ENCODE data around the gene WNT5A. TPM values are rescaled to one million over a fixed set of nuclear protein-coding genes. Genes with fewer than 3 reads are reported as not detected.

The WNT5A gene
- total RNA-seq, 2 experiments from 2014 or later, result 0.06 TPM; not detected in 1

DNA sequence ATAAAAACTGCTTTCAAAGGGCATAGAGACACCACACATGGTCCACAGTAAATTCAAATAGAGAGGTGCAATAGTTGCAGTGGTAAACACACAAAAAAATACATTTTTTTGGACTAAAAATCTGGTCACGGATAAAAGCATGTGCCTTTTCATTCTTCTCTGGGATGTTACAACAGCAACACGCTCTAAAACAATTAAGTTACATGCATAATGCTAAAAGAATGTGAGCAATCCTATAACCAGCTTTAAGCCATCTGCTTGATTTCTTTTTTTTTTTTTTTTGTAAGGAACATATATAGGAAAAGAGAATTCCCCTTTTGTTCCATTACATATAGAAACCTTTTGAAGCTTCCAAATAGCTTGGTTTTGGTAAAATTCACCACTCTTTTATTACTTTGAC is 20.0 kb downstream of the WNT5A start:
- TF ChIP-seq, protein P1, sequence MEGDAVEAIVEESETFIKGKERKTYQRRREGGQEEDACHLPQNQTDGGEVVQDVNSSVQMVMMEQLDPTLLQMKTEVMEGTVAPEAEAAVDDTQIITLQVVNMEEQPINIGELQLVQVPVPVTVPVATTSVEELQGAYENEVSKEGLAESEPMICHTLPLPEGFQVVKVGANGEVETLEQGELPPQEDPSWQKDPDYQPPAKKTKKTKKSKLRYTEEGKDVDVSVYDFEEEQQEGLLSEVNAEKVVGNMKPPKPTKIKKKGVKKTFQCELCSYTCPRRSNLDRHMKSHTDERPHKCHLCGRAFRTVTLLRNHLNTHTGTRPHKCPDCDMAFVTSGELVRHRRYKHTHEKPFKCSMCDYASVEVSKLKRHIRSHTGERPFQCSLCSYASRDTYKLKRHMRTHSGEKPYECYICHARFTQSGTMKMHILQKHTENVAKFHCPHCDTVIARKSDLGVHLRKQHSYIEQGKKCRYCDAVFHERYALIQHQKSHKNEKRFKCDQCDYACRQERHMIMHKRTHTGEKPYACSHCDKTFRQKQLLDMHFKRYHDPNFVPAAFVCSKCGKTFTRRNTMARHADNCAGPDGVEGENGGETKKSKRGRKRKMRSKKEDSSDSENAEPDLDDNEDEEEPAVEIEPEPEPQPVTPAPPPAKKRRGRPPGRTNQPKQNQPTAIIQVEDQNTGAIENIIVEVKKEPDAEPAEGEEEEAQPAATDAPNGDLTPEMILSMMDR (IDR thresholded peaks at IDR 0.05), result no peak
- ATAC-seq (ENCODE audit: poor library complexity) (no peak), DNase-seq (no peak)
- Histone ChIP-seq H3K4me3 (ENCODE audit: low read length) (no peak overlapping the region), H3K36me3 (ENCODE audit: insufficient read depth, low read length) (no peaks in the 10 kb centered on the region), H3K9me3 (ENCODE audit: control insufficient read depth in 1 of 2, insufficient read depth in 1 of 2, low read length in 2 of 2) (peaks cover 0 to 10% of the 10 kb centered on the region in 2 experiments), H3K27me3 (ENCODE audit: control insufficient read depth in 1 of 2, insufficient read depth in 2 of 2, low read length in 2 of 2) (peaks cover 0 to 3% of the 10 kb centered on the region in 2 experiments), H3K27ac (ENCODE audit: low read depth in 1 of 2, low read length in 2 of 2) (no peak overlapping the region), H3K4me1 (ENCODE audit: insufficient read depth, low read length) (no peaks in the 10 kb centered on the region)
- H3K27ac Mint-ChIP-seq, result no peak overlapping the region
- CTCF ChIA-PET, result no interaction called here
- H3K27me3 Mint-ChIP-seq, result peaks cover 11% of the 10 kb centered on the region
- intact Hi-C loops (cut with DNase I, micrococcal nuclease), result no loop called here
- no peaks in the 10 kb centered on the region for H3K9me3 Mint-ChIP-seq
- H3K36me3 Mint-ChIP-seq (ENCODE audit: low read depth), result no peaks in the 10 kb centered on the region
- H3K4me3 Mint-ChIP-seq, result no peak overlapping the region
- no peaks in the 10 kb centered on the region for H3K4me1 Mint-ChIP-seq (ENCODE audit: low read depth)
- POLR2A ChIA-PET, result no interaction called here

DNA sequence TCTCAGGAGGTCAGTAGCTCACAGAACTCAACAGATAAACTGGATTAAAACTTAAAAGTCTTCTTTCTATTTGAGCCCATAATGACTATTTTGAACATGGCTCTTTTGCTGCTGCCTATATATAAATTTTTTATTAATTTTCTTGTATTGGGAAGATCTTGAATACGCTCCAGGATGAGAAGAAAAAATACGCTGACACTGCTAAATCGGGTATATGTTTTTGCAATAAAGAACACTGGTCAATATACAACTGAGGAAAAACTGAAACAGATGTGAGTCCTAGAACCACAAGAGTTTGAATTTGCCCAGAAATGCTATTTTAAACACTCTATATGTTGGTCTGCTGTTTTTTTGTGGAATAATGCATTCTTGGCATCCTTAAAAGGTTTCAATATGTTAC is 20.6 kb downstream of the WNT5A start:
- no peak for ATAC-seq (ENCODE audit: poor library complexity)
- POLR2A ChIA-PET, result no interaction called here
- no peak overlapping the region for H3K27ac ChIP-seq (ENCODE audit: low read depth in 1 of 2, low read length in 2 of 2)
- H3K36me3 Mint-ChIP-seq (ENCODE audit: low read depth), result no peaks in the 10 kb centered on the region
- H3K36me3 ChIP-seq (ENCODE audit: insufficient read depth, low read length), result no peaks in the 10 kb centered on the region
- peaks cover 8% of the 10 kb centered on the region for H3K27me3 Mint-ChIP-seq
- H3K4me3 ChIP-seq (ENCODE audit: low read length), result no peak overlapping the region
- H3K9me3 ChIP-seq (ENCODE audit: control insufficient read depth in 1 of 2, insufficient read depth in 1 of 2, low read length in 2 of 2), result peaks cover 0 to 7% of the 10 kb centered on the region in 2 experiments
- intact Hi-C loops (cut with DNase I, micrococcal nuclease), result no loop called here
- no peak overlapping the region for H3K4me3 Mint-ChIP-seq
- TF ChIP-seq, protein P1 (IDR thresholded peaks at IDR 0.05), result no peak
- H3K9me3 Mint-ChIP-seq, result no peaks in the 10 kb centered on the region
- no peak for DNase-seq
- H3K27ac Mint-ChIP-seq, result no peak overlapping the region
- CTCF ChIA-PET, result no interaction called here
- no peaks in the 10 kb centered on the region for H3K4me1 Mint-ChIP-seq (ENCODE audit: low read depth)
- H3K27me3 ChIP-seq (ENCODE audit: control insufficient read depth in 1 of 2, insufficient read depth in 2 of 2, low read length in 2 of 2), result no peaks in the 10 kb centered on the region
- no peaks in the 10 kb centered on the region for H3K4me1 ChIP-seq (ENCODE audit: insufficient read depth, low read length)

DNA sequence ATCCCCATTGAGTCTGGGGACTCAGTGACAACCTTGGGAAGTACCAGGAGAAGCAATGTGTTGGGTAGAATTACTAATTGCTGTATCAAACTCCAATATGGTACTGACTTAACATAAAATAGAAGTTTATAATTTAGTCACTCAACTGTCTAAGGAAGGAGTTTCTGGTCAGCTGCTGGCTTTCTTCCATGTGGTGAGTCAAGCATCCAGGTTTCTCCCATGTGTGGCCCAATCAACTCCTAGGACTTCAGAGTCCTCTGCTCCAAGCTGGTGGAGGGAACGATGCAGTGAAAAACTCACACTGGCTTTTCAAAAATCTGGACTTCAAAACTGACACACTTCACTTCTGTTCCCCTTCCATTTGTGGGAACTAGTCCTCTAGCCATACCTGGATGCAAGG is 25.2 kb downstream of the WNT5A start:
- H3K27ac ChIP-seq (ENCODE audit: low read depth in 1 of 2, low read length in 2 of 2), result no peak overlapping the region
- no peaks in the 10 kb centered on the region for H3K4me1 Mint-ChIP-seq (ENCODE audit: low read depth)
- ChIA-PET CTCF (no interaction called here), POLR2A (no interaction called here)
- DNase-seq (no peak), ATAC-seq (ENCODE audit: poor library complexity) (no peak)
- H3K9me3 ChIP-seq (ENCODE audit: control insufficient read depth in 1 of 2, insufficient read depth in 1 of 2, low read length in 2 of 2), result no peaks in the 10 kb centered on the region
- no peak overlapping the region for H3K4me3 ChIP-seq (ENCODE audit: low read length)
- no peaks in the 10 kb centered on the region for H3K36me3 ChIP-seq (ENCODE audit: insufficient read depth, low read length)
- intact Hi-C loops (cut with DNase I, micrococcal nuclease), result no loop called here
- peaks cover 8% of the 10 kb centered on the region for H3K27me3 Mint-ChIP-seq
- no peak overlapping the region for H3K27ac Mint-ChIP-seq
- no peaks in the 10 kb centered on the region for H3K36me3 Mint-ChIP-seq (ENCODE audit: low read depth)
- no peaks in the 10 kb centered on the region for H3K27me3 ChIP-seq (ENCODE audit: control insufficient read depth in 1 of 2, insufficient read depth in 2 of 2, low read length in 2 of 2)
- TF ChIP-seq, protein P1 (IDR thresholded peaks at IDR 0.05), result no peak
- no peaks in the 10 kb centered on the region for H3K4me1 ChIP-seq (ENCODE audit: insufficient read depth, low read length)
- no peak overlapping the region for H3K4me3 Mint-ChIP-seq
- no peaks in the 10 kb centered on the region for H3K9me3 Mint-ChIP-seq

Measured in CD4-positive, alpha-beta T cell (primary cell).